B cell (primary cell): Measurements from ENCODE around the gene CCDC39. TPM values are rescaled to one million over a fixed set of nuclear protein-coding genes. Genes with fewer than 3 reads are reported as not detected.

Source experiments
- ATAC-seq: fragments of 200-7000 bp; cut with Tn5 transposase; one replicate; pipeline ENCODE4 v1.10.0; 2021; ENCODE audit warnings: low read depth, mild to moderate bottlenecking, moderate number of reproducible peaks, moderate library complexity
- CTCF ChIA-PET: fragments of 350-600 bp; sonication (Branson Sonifier 250); formaldehyde crosslinking; loops from one replicate; lab custom pipeline; 2021; ENCODE audit warnings: antibody characterized with exemption, inconsistent platforms; lab: Charles Lee
- POLR2A ChIA-PET: fragments of 350-600 bp; sonication (Branson Sonifier 250); formaldehyde crosslinking; loops from one replicate; lab custom pipeline; 2021; ENCODE audit warnings: antibody characterized with exemption; lab: Charles Lee
- DNase-seq: peaks from one replicate; pipeline ENCODE4 v3.0.0; 2013
- H2AFZ ChIP-seq: 2 replicates; pipeline ENCODE4 v1.6.1; 2012; ENCODE audit warnings: mild to moderate bottlenecking, low read depth, low read length; ENCODE audit not compliant: insufficient read depth, poor library complexity, severe bottlenecking
- H3K27ac ChIP-seq, 2 donors: 1 replicate in 1 of 2; 2 replicates in 1 of 2; pipeline ENCODE4 v1.5.1; 2012 to 2013; ENCODE audit warnings: low read length in 2 of 2, mild to moderate bottlenecking in 2 of 2, moderate library complexity in 1 of 2
- H3K27me3 ChIP-seq, 4 experiments: fragments of 200-600 bp in 1 of 4; sonication (generic) in 1 of 4; replicated peaks in 1 of 4; 1 replicate in 2 of 4; 2 replicates in 2 of 4; pipeline versions ENCODE4 v1.6.1 to v1.7.0; 2013 to 2016; ENCODE audit warnings: low read length in 3 of 4, mild to moderate bottlenecking in 2 of 4, mixed read lengths in 1 of 4, moderate library complexity in 1 of 4; ENCODE audit not compliant: insufficient read depth in 4 of 4, control insufficient read depth in 3 of 4; ENCODE audit errors: control extremely low read depth in 1 of 4
- H3K36me3 ChIP-seq, 2 experiments: replicated peaks in 1 of 2; 1 replicate in 1 of 2; 2 replicates in 1 of 2; pipeline versions ENCODE4 v1.6.1 to v1.7.1; 2013; ENCODE audit warnings: low read length in 1 of 2; ENCODE audit not compliant: insufficient read depth in 2 of 2, control insufficient read depth in 1 of 2; ENCODE audit errors: control extremely low read depth in 1 of 2, extremely low read depth in 1 of 2
- H3K4me1 ChIP-seq, 2 donors: fragments of 200-600 bp in 1 of 2; sonication (generic) in 1 of 2; 1 replicate in 1 of 2; 2 replicates in 1 of 2; pipeline versions ENCODE4 v1.5.1 to v1.6.1; 2013 to 2017; ENCODE audit warnings: low read length in 2 of 2; ENCODE audit not compliant: control insufficient read depth in 2 of 2, insufficient read depth in 2 of 2
- H3K4me2 ChIP-seq: replicated peaks from 2 replicates; pipeline ENCODE3; 2012; ENCODE audit warnings: mild to moderate bottlenecking, low read depth, low read length; ENCODE audit not compliant: poor library complexity, severe bottlenecking
- H3K4me3 ChIP-seq, 5 experiments: fragments of 200-600 bp in 1 of 5; sonication (generic) in 1 of 5; 1 replicate in 3 of 5; 2 replicates in 2 of 5; pipeline versions ENCODE4 v1.5.1 to v1.7.0; 2011 to 2016; ENCODE audit warnings: low read length in 4 of 5, mild to moderate bottlenecking in 4 of 5, low read depth in 2 of 5, control low read depth in 1 of 5, moderate library complexity in 1 of 5; ENCODE audit not compliant: insufficient read depth in 1 of 5; ENCODE audit errors: control extremely low read depth in 1 of 5, extremely low read depth in 1 of 5
- H3K79me2 ChIP-seq: fragments of 200-600 bp; sonication (generic); one replicate; pipeline ENCODE4 v1.6.0; 2016; ENCODE audit warnings: low read length; ENCODE audit not compliant: control insufficient read depth, insufficient read depth
- H3K9ac ChIP-seq: fragments of 200-600 bp; sonication (generic); 2 replicates; pipeline ENCODE4 v1.6.1; 2017; ENCODE audit warnings: mild to moderate bottlenecking, low read length, moderate library complexity
- H3K9me3 ChIP-seq, 3 donors: one replicate each; pipeline versions ENCODE4 v1.6.1 to v1.7.1; 2013; ENCODE audit warnings: low read length in 2 of 3; ENCODE audit not compliant: control insufficient read depth in 2 of 3, insufficient read depth in 1 of 3; ENCODE audit errors: control extremely low read depth in 1 of 3
- H4K20me1 ChIP-seq: 2 replicates; pipeline ENCODE4 v1.6.0; 2012; ENCODE audit warnings: mild to moderate bottlenecking, low read length; ENCODE audit not compliant: insufficient read depth, control insufficient read depth, poor library complexity, severe bottlenecking
- H3K27ac Mint-ChIP-seq: one replicate; pipeline ENCODE4 v1.8.0; 2021; ENCODE audit warnings: mixed read lengths
- H3K27me3 Mint-ChIP-seq: one replicate; pipeline ENCODE4 v1.8.0; 2021; ENCODE audit warnings: mixed read lengths
- H3K4me1 Mint-ChIP-seq: one replicate; pipeline ENCODE4 v1.8.0; 2021; ENCODE audit warnings: mixed read lengths
- H3K4me3 Mint-ChIP-seq: one replicate; pipeline ENCODE4 v1.8.0; 2021; ENCODE audit warnings: mixed read lengths
- H3K9me3 Mint-ChIP-seq: one replicate; pipeline ENCODE4 v1.8.0; 2022; ENCODE audit warnings: mixed read lengths; ENCODE audit not compliant: insufficient read depth
- EZH2 ChIP-seq: IDR thresholded peaks from 2 replicates; pipeline ENCODE4 v1.6.1; 2012; ENCODE audit warnings: borderline replicate concordance, low read depth, mild to moderate bottlenecking, moderate library complexity, low read length; ENCODE audit not compliant: insufficient read depth, poor library complexity, severe bottlenecking
- WGBS: methylation state at CpG from one replicate; pipeline ENCODE4 v1.1.5; 2013; ENCODE audit warnings: missing lambda C conversion rate; ENCODE audit not compliant: insufficient coverage; 5-methylcytosine and 5-hydroxymethylcytosine counted together
- intact Hi-C: fragments of 100-400 bp; cut with micrococcal nuclease; formaldehyde crosslinking; loops from one replicate; pipeline ENCODE4 v1.10.0; 2022
- polyA plus RNA-seq: library from polyadenylated mRNA; depleted of rRNA; stranded (reverse); fragments of >200 nt; gene quantifications from 2 replicates; pipeline ENCODE4 v1.2.3, GENCODE V29; 2012
- total RNA-seq, 2 donors: library from RNA; stranded (reverse); fragments of 120-200 nt in 1 of 2; gene quantifications; 1 replicate in 1 of 2; 2 replicates in 1 of 2; pipeline versions ENCODE4 v1.2.3 to v1.2.4, GENCODE V29; 2013 to 2022
- TF ChIP-seq, protein P1 (sequence below): fragments of 200-600 bp; IDR thresholded peaks from one replicate; pipeline ENCODE4 v1.8.0; 2022; ENCODE audit warnings: antibody characterized with exemption, mild to moderate bottlenecking

CCDC39 gene
- total and polyA plus RNA-seq, 2 donors (not counting 1 experiment from before 2014, with no cell fraction given): not detected

DNA sequence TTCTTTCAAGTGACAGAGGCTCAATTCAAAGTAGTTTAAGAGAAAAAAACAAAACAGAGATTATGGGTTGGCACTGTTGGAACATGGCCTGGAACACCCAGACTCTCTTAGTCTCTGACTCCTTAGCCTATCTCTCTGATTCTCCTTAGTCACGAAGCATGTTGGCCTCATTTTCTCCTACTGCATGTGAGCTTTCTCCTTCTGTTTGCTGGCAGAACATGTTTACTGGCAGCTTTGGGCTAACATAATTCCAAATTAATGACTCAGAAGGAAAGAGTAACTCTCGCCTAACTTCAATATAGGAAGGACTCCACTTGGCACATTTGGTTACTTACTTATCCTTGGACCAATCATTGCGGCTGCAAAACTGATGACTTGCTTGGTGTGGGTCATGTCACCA lies 21.7 kb upstream of the CCDC39 start:
- peaks cover 31% of the 10 kb centered on the region for H3K27me3 Mint-ChIP-seq
- ATAC-seq (no peak), DNase-seq (no peak)
- Histone ChIP-seq H3K9ac (no peak overlapping the region), H3K4me2 (no peak overlapping the region), H2AFZ (no peak overlapping the region), H3K27me3 (peaks cover 0 to 8% (median 2%) of the 10 kb centered on the region in 4 experiments), H3K27ac (no peak overlapping the region), H3K79me2 (no peaks in the 10 kb centered on the region), H3K9me3 (no peaks in the 10 kb centered on the region), H3K36me3 (no peaks in the 10 kb centered on the region), H3K4me3 (no peak overlapping the region), H4K20me1 (no peaks in the 10 kb centered on the region), H3K4me1 (no peaks in the 10 kb centered on the region)
- WGBS: 89% methylated on average over 1 of the region's 3 CpGs
- no peaks in the 10 kb centered on the region for H3K9me3 Mint-ChIP-seq
- CTCF ChIA-PET: no interaction called here
- intact Hi-C loops: no loop called here
- no peak overlapping the region for H3K4me3 Mint-ChIP-seq
- no peak overlapping the region for H3K27ac Mint-ChIP-seq
- POLR2A ChIA-PET: no interaction called here
- TF ChIP-seq, protein P1, sequence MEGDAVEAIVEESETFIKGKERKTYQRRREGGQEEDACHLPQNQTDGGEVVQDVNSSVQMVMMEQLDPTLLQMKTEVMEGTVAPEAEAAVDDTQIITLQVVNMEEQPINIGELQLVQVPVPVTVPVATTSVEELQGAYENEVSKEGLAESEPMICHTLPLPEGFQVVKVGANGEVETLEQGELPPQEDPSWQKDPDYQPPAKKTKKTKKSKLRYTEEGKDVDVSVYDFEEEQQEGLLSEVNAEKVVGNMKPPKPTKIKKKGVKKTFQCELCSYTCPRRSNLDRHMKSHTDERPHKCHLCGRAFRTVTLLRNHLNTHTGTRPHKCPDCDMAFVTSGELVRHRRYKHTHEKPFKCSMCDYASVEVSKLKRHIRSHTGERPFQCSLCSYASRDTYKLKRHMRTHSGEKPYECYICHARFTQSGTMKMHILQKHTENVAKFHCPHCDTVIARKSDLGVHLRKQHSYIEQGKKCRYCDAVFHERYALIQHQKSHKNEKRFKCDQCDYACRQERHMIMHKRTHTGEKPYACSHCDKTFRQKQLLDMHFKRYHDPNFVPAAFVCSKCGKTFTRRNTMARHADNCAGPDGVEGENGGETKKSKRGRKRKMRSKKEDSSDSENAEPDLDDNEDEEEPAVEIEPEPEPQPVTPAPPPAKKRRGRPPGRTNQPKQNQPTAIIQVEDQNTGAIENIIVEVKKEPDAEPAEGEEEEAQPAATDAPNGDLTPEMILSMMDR: no peak
- TF ChIP-seq EZH2: no peak
- H3K4me1 Mint-ChIP-seq: no peaks in the 10 kb centered on the region

DNA sequence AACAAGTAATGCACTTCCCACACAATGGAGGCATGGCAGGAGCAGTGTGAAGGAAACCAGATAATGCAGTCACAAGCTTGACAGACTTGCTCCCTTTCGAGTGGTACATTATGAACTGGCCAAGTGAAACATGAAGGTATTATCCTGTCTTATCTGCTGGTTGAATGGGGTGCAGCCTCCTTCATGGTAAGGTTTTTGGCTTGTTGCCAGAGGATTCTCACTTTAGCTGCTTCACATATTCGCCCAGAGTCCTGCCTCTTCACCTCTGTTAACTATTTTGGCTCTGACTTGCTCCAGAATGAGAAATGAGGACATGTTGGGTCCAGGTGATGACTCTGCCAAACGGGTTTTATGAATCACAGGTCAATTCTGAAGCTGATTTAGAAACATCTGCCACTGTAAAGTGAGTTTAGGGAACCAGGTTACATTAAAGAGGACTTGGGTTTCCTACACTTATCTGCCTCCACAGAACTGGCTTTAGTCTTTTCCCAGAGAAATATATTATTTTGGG lies 19.5 kb upstream of the CCDC39 start:
- Mint-ChIP-seq H3K27me3 (peaks cover 30% of the 10 kb centered on the region), H3K4me3 (no peak overlapping the region), H3K4me1 (no peaks in the 10 kb centered on the region), H3K9me3 (no peaks in the 10 kb centered on the region), H3K27ac (no peak overlapping the region)
- no peaks in the 10 kb centered on the region for H3K79me2 ChIP-seq
- intact Hi-C loops: no loop called here
- no peak for TF ChIP-seq EZH2
- TF ChIP-seq, protein P1: no peak
- DNase-seq (no peak), ATAC-seq (no peak)
- H3K4me1 ChIP-seq: no peaks in the 10 kb centered on the region
- no peaks in the 10 kb centered on the region for H4K20me1 ChIP-seq
- no peak overlapping the region for H3K4me3 ChIP-seq
- H3K4me2 ChIP-seq: no peak overlapping the region
- CTCF ChIA-PET: no interaction called here
- POLR2A ChIA-PET: no interaction called here
- H3K9me3 ChIP-seq: no peaks in the 10 kb centered on the region
- H3K36me3 ChIP-seq: no peaks in the 10 kb centered on the region
- H3K27ac ChIP-seq: no peak overlapping the region
- no peak overlapping the region for H2AFZ ChIP-seq
- no peak overlapping the region for H3K9ac ChIP-seq
- 50% methylated on average over 2 of the region's 3 CpGs for WGBS
- peaks cover 0 to 5% (median 2%) of the 10 kb centered on the region in 4 experiments for H3K27me3 ChIP-seq
